Brain microvascular endothelial cell (primary cell): ENCODE results near the gene CA14.

Experiments used
- DNase-seq: peaks from one replicate; pipeline ENCODE4 v3.0.0-alpha.2; 2020
- H3K27ac ChIP-seq: fragments of 250-450 bp; sonication (Bioruptor Pico); 2 replicates; pipeline ENCODE4 v1.5.1; 2020; ENCODE audit warnings: mild to moderate bottlenecking, moderate library complexity
- H3K27me3 ChIP-seq: fragments of 250-450 bp; sonication (Bioruptor Pico); replicated peaks from 2 replicates; pipeline ENCODE4 v1.5.1; 2020; ENCODE audit warnings: mild to moderate bottlenecking
- H3K36me3 ChIP-seq: fragments of 250-450 bp; sonication (Bioruptor Pico); replicated peaks from 2 replicates; pipeline ENCODE4 v1.5.1; 2020; ENCODE audit warnings: mild to moderate bottlenecking
- H3K4me3 ChIP-seq: 2 replicates; pipeline ENCODE4 v1.5.1; 2011; ENCODE audit warnings: low read depth, mild to moderate bottlenecking, control low read depth, low read length, moderate library complexity
- in situ Hi-C: cut with HindIII; loops from 2 replicates; pipeline ENCODE4 v1.10.0; 2017; ENCODE audit warnings: low sequenced_read_pairs, low pct_ligation_motif_present
- TF ChIP-seq, protein P1 (sequence below): IDR thresholded peaks from 2 replicates; pipeline ENCODE4 v1.5.1; 2011; ENCODE audit warnings: low read depth, mild to moderate bottlenecking, moderate library complexity, low read length, control low read depth, inconsistent platforms; ENCODE audit errors: missing control alignments

Gene CA14

DNA sequence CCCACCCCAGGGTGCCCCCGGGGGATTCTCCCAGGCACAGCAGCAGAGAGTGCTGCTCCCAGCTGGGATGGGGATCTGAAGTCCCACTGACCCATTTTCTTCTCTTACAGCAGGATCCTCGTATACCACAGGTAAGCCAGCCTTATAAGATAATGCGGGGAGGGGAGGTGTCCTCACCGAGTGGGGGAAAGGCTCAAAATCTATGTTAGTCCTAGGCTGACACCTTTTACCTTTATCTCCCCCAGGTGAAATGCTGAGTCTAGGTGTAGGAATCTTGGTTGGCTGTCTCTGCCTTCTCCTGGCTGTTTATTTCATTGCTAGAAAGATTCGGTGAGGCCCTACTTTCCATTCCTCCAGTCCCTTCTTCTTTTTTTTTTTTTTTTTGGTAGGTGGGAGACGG, 6.0 kb downstream of the CA14 start:
- H3K36me3 ChIP-seq: peaks cover 20% of the 10 kb centered on the region
- H3K27ac ChIP-seq: no peak overlapping the region
- DNase-seq: no peak

DNA sequence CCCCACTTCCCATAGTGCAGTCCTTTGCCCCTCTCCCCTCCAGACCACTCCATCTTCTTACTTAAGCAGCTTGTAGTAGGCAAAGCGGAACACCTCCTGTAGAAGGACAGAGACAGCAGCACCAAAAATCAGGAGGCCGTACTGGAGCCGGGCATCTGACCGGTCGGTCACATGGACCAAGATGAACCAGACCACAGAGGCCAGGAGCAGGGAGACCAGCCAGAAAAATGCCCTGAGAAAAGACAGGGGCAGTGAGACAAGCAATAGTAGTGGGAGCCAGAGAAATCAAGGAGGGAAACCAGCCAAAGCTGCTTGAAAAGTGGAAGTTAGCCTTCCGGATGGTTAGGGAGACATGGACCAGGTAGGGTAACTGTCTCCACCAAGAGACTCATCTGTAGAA, 10.3 kb downstream of the CA14 start:
- H3K27ac ChIP-seq: peak overlapping the region; percentile 77
- in situ Hi-C loops: no loop called here
- peak overlapping the region; percentile 89 for H3K4me3 ChIP-seq
- peaks cover 20% of the 10 kb centered on the region for H3K36me3 ChIP-seq
- no peak for DNase-seq
- H3K27me3 ChIP-seq: no peaks in the 10 kb centered on the region
- TF ChIP-seq, protein P1, sequence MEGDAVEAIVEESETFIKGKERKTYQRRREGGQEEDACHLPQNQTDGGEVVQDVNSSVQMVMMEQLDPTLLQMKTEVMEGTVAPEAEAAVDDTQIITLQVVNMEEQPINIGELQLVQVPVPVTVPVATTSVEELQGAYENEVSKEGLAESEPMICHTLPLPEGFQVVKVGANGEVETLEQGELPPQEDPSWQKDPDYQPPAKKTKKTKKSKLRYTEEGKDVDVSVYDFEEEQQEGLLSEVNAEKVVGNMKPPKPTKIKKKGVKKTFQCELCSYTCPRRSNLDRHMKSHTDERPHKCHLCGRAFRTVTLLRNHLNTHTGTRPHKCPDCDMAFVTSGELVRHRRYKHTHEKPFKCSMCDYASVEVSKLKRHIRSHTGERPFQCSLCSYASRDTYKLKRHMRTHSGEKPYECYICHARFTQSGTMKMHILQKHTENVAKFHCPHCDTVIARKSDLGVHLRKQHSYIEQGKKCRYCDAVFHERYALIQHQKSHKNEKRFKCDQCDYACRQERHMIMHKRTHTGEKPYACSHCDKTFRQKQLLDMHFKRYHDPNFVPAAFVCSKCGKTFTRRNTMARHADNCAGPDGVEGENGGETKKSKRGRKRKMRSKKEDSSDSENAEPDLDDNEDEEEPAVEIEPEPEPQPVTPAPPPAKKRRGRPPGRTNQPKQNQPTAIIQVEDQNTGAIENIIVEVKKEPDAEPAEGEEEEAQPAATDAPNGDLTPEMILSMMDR: no peak

More for the DNA sequence above, 6.0 kb downstream of the CA14 start:
- in situ Hi-C loops: no loop called here
- Histone ChIP-seq H3K27me3 (no peaks in the 10 kb centered on the region), H3K4me3 (no peak overlapping the region)
- TF ChIP-seq, protein P1: no peak

DNA sequence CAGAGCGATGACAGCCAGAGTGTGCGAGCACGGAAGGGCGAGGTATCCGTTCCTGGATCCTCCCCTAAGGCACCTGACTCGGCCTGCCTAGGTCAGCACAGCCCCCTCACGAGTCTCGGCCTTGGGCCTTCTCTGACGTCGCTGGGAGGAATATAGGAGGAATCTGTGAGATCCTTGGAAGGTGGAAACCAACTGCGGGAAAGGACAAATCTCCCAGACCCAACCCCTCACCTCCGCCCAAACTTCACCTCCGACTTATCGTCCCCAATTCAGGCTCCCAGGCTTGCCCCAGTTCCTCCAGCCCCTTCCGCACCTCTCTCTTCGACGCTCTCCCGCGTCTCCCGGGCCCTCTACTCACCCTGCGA, 10.7 kb downstream of the CA14 start:
- no peaks in the 10 kb centered on the region for H3K27me3 ChIP-seq
- peaks cover 20% of the 10 kb centered on the region for H3K36me3 ChIP-seq
- DNase-seq: no peak
- in situ Hi-C loops: no loop called here
- H3K4me3 ChIP-seq: peak overlapping the region; percentile 89
- peak overlapping the region; percentile 77 for H3K27ac ChIP-seq
- TF ChIP-seq, protein P1: no peak

DNA sequence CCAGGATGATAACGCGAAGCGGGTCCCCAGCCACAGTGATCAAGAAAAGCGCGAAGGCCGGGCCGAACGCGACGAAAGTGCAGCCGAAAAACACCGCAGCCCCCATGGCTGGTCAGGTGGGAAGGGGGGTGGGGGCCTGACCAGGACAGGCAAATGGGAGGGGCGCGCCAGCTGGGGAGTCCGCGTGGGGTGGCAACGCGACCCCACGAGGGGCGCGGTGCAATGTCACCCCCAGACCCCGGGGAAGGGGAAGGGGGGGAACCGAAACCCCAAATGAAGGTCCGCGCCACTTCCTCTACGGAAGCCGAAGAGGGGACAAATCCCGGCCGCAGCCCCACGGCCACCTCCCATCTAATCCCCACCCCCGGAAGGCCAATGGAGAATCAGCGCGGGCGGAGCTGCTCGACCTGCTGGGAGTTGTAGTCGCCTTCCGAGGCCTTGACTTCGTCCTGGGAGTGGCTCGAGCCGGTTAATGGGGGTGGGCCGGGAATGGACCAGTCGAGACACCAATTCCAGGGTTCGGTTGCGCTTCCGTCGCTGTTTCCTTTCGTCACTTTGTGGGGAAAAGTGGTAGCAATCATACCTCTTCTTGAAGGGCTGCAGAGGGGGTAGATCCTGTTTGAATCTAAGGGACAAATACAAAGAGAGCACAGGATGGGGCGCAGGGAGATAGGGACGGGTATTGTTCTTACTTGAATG, 11.3 kb downstream of the CA14 start, which contains the start of gene APH1A:
TSS of gene APH1A (minus strand) at position 312 of the 699 bp plus-strand sequence. CDS start at position 106, 206 bp downstream.
- Histone ChIP-seq H3K27me3 (no peaks in the 10 kb centered on the region), H3K36me3 (peaks cover 20% of the 10 kb centered on the region), H3K4me3 (peak within 1 kb of the TSS; percentile 89), H3K27ac (peak within 1 kb of the TSS; percentile 77)
- peak; percentile 97 for DNase-seq
- TF ChIP-seq, protein P1: no peak
- in situ Hi-C loops: no loop called here

DNA sequence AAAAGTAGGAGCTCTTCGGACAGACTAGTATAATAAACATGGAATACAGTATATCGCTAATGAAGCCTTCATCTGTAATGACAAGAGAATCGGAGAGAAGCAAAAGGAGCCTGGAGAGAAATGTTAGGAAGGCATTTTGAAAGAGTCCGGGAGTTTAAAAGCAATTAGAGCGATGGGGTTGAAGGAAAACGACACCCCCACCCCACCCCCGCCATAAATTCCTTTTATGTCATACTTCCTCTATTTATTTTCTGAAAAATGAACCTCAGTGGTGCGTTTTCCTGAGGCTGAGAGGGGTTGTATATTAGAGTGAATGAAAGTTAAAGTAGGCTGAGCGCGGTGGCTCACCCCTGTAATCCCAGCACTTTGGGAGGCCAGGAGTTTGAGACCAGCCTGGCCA, 11.9 kb downstream of the CA14 start:
- no peak for DNase-seq
- TF ChIP-seq, protein P1: no peak
- Histone ChIP-seq H3K36me3 (peaks cover 18% of the 10 kb centered on the region), H3K27me3 (no peaks in the 10 kb centered on the region), H3K4me3 (peak overlapping the region; percentile 89), H3K27ac (peak overlapping the region; percentile 77)
- in situ Hi-C loops: no loop called here
